GM12873 (cell line): ENCODE data around the gene TBC1D22A.

Source experiments
- CTCF ChIP-seq: IDR thresholded peaks from 2 replicates; pipeline ENCODE4 v1.5.1; 2012; ENCODE audit warnings: low read depth, mild to moderate bottlenecking, moderate library complexity, low read length, control low read depth; ENCODE audit not compliant: insufficient read depth; ENCODE audit errors: missing control alignments

Gene TBC1D22A

GRCh38 chr22:47040486-47041270, 278.2 kb downstream of the TBC1D22A start:
- no peak for TF ChIP-seq CTCF

- no peak for TF ChIP-seq CTCF
Measured at GRCh38 chr22:47041271-47042115, 279.0 kb downstream of the TBC1D22A start.

GRCh38 chr22:47042116-47042825, 279.8 kb downstream of the TBC1D22A start:
- TF ChIP-seq CTCF = no peak

GRCh38 chr22:47042861-47043496, 280.5 kb downstream of the TBC1D22A start:
- no peak for TF ChIP-seq CTCF

- TF ChIP-seq CTCF = no peak
Measured at GRCh38 chr22:47043835-47044721, 281.6 kb downstream of the TBC1D22A start.

GRCh38 chr22:47044722-47045535, 282.5 kb downstream of the TBC1D22A start:
- TF ChIP-seq CTCF = no peak
